ELF-1 (cell line): ENCODE data around the gene FHOD3.
A peak's percentile ranks its signal among the peaks of the same experiment; 100 is the strongest.

Experiments
- DNase-seq: peaks from one replicate; pipeline ENCODE4 v3.0.0-alpha.2; 2016; ENCODE audit warnings: low read depth, low spot score

FHOD3 gene

DNA sequence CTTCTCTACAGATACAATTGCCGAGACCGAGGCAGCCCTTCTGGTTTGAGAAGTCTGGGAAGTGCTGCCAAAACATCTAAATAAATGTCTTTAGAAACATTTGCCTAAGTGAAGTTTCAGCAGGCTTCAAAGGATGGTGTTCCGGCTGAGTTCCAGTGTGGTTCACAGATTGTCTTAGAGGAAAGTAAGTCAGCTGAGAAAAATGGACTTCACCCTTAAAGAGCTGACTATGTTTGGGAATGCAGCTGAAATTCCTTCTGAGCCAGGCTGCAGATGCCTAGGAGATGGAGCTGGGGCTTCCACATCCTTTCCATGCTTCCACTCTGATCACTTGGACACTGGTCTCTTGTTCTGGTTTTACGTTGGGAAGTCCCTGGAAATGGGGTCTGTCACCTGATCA lies 83.6 kb downstream of the FHOD3 start:
- no peak for DNase-seq

GRCh38 chr18:36382854-36383253 lies 85.3 kb downstream of the FHOD3 start:
- DNase-seq = no peak

- no peak for DNase-seq
Observed at GRCh38 chr18:36386150-36386920, 88.8 kb downstream of the FHOD3 start.

DNA sequence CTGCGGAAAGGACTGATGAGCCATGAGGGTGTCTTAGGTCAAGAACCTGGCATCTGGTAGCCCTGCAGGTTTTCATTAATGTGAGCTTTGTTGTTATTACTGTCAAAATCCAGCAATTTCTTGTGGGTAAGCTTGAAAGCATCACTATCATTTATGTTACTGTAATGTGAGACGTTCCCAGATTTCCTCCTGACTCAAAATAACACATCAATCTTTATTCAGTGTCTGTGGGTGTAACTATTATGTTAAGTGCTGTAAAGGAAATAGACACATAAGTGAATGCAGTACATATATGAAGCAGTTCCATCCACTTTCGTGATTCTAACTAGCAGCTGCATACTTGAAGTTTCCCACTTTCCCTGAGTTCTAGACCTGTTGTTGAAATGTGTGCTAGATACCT lies 89.8 kb downstream of the FHOD3 start:
- no peak for DNase-seq

DNA sequence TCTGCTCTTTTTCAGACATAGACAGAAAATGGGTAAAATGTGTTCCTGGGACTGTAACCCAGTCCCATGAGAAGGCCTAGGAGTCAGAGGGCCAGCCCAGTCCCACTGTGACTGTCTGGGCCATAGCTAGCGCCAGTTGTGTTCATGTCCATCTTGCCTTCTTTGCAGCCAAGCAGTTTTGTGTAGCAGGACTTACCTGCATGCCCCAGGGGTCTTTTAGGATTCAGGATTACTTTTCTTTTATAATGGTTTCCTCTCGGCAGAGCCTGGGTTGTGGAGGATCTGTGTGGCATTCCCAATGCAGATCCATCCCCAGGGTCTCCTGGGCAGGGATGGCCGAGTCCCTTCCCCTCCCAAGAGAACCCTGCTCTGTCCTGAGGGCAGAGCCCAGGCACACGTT lies 90.8 kb downstream of the FHOD3 start:
- no peak for DNase-seq

DNA sequence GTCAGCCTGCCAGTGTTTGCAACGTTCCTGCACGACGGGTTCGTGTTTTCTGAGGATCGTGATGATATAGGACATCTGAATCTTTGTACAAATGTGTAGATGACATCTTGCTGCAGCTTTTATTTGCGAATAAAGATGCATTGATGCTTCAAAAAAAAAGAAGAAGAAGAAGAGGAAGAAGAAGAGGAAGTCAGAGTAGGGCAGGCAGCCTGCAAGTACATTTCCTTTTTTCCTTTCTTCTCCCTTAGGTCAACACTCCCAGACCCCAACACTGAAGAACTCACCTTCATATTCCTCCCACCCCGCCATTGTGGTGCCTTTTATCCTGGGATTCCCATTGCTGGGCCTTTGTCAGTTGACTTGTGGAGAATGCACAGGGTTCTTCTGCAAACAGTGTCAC lies 91.5 kb downstream of the FHOD3 start:
- DNase-seq = no peak

- no peak for DNase-seq
Observed at GRCh38 chr18:36389811-36390581, 92.5 kb downstream of the FHOD3 start.

- DNase-seq = no peak
Observed at GRCh38 chr18:36391426-36392145, 94.1 kb downstream of the FHOD3 start.

GRCh38 chr18:36392164-36392978 lies 94.9 kb downstream of the FHOD3 start:
- no peak for DNase-seq

DNA sequence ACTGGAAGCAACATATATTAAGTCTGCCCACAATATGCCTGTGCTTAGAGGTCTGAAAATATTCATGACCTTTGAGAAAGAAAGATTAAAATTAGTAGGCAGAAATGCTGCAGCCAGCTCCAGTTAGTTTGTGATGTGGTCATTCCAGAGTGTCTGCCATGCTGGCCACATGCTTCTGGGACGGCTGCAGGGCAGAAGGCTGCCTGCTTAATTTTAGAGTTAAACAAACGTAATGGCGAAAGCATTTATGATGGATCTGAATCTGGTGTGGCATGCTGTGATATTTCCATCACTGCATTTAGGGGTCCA lies 95.4 kb downstream of the FHOD3 start:
- no peak for DNase-seq

DNA sequence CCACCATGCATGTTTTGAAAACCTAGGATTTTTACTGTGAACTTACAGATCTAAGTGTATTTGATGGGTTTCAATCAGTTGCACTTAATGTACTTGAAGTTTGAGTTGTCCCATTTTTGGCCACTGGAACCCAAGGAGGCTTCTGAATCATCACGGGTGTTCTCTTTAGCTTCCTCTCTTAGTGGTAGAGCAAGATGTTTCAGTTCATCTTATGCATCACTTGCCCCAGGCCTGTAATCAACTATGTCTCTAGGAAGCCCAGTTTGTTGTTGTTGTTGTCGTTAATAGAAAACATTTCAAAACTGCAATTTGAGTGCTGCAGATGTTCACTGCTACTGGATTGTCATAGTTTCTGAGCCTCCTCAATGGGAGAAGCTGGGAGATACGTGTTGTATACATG lies 97.0 kb downstream of the FHOD3 start:
- no peak for DNase-seq

GRCh38 chr18:36396190-36396589 lies 98.7 kb downstream of the FHOD3 start:
- no peak for DNase-seq

- DNase-seq = no peak
Observed at GRCh38 chr18:36397033-36397432, 99.5 kb downstream of the FHOD3 start.

GRCh38 chr18:36398419-36398818 lies 100.9 kb downstream of the FHOD3 start:
- DNase-seq = no peak

DNA sequence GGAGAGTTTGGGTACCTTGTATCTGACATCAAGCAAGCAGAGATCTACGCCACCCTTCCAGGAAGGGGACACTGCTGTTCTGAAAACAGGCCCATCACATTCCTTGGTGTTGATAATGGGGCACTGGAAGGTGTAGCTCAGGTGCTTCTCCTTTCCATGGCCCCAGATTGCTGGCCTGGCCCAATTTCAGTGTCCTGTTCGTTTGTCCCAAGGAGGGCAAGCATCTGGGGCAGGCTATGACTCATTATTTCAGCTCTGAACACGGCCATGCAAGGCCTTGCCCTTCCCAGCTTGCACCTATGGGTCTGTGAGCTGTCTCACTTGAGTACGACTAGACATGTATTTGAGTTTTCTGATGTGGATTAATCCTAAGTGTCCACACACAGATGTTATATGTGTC lies 101.5 kb downstream of the FHOD3 start:
- DNase-seq = no peak

DNA sequence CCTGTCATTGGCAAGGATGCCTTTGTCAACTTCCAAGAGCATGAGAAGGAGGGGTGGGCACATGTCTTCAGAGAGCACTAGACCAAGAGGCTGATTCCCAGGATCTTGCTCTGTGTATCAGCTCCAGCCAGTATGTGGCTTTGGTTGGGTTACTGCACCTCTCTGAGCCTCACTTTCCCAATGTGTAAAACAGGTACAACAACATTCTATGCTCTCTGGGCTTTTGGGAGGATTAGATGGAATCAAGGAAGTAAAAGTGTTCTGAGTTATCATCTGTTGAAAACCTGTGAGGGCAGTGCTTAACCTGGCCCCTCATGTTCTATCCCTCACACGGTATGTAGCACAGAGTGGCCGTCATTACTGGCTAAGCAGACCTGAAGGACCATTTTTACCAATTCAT lies 103.9 kb downstream of the FHOD3 start:
- DNase-seq = no peak

- DNase-seq = no peak
Observed at GRCh38 chr18:36402765-36403396, 105.4 kb downstream of the FHOD3 start.

DNA sequence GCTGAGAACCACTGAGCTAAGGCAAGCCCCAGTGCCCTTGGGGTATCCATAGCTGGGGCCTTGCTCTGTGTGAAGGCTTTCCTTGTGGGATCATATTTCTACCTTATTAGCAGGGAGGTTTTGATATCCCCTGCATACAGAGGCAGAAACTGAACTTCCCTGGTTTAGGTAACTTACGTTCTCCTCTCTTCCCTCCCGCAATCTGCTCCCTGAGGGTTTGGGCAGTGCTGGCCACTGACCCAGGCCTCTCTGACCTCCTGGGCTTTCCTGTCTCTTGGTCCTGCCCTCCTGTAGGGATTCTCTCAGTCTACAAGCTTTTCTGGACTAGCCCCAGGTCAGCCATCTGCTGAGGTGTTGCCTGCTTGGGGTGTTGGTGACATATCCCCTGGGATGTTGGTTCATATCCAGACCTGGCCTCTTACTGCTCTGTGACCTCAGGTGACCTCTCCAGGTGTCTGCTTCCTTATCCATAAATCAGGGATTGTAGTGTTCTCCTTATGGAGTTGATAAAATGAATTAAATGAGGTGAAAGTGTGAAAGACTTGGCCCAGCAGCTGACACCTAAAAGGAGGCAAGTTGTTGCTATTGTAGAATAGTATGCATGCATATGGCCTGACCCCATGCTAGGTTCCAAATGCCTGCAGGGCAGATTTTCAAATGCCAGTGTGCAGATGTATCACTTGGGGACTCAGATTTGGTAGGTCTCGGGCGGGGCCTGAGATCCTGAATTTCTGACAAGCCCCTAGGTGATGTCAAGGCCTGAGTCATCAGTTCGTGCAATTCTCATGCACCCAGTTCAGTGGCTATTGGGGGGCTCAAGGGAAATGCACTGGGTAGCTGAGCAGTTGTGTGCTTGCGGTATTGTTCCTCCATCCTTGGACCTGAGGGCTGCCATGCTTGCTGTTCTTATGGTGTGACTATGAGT lies 106.6 kb downstream of the FHOD3 start:
- peak; percentile 22 for DNase-seq

DNA sequence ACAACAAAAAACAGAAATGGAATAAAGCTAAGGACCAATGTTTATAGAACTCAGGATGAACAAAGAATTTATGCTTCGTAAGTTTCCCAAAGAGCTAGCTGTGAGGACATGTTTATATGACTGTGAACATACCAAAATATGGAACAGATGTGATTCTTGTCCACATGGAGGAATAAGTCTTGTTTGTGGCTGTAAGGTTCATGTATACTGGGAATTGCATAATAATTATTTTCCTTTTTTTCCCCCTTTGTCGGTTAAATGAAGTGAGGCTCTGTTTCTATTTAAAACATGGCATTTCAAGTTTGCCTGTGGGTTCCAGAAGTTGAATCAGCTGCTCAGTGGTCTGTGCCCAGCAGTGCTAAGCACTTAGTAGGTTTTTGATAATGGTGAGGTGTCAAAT lies 108.1 kb downstream of the FHOD3 start:
- no peak for DNase-seq

GRCh38 chr18:36406805-36407204 lies 109.3 kb downstream of the FHOD3 start:
- no peak for DNase-seq
